HG02678 (cell line): Measurements from ENCODE around the gene PMAIP1.
A peak's percentile ranks its signal among the peaks of the same experiment; 100 is the strongest.
"Not testable (repeated sequence)": the region's sequence is repeated elsewhere in the genome, so short reads cannot be mapped to it uniquely, and the experiment has no call there.

Experiments used
- ATAC-seq: cut with Tn5 transposase; IDR thresholded peaks from one replicate; pipeline ENCODE4 v1.9.1; 2021; ENCODE audit warnings: mild to moderate bottlenecking, moderate library complexity; ENCODE audit not compliant: unreplicated experiment

PMAIP1 gene

GRCh38 chr18:59899298-59900221 is at the start of gene PMAIP1:
TSS of gene PMAIP1 (plus strand) at chr18:59899996. CDS start at chr18:59900178, 182 bp downstream.
- peak; percentile 72 for ATAC-seq

GRCh38 chr18:59851784-59852399 is 47.9 kb upstream of the PMAIP1 start:
- ATAC-seq: no peak

GRCh38 chr18:59852548-59852947 is 47.2 kb upstream of the PMAIP1 start:
- ATAC-seq: no peak

- ATAC-seq: no peak
These were observed 46.4 kb upstream of the PMAIP1 start for GRCh38 chr18:59853380-59853779.

- not testable (repeated sequence) for ATAC-seq
These were observed 45.8 kb upstream of the PMAIP1 start for GRCh38 chr18:59853988-59854387.

GRCh38 chr18:59861009-59861408 is 38.8 kb upstream of the PMAIP1 start:
- ATAC-seq: no peak

GRCh38 chr18:59861963-59862819 is 37.6 kb upstream of the PMAIP1 start:
- ATAC-seq: peak; percentile 61

GRCh38 chr18:59865241-59865986 is 34.4 kb upstream of the PMAIP1 start:
- ATAC-seq: no peak

GRCh38 chr18:59866551-59867269 is 33.1 kb upstream of the PMAIP1 start:
- no peak for ATAC-seq

GRCh38 chr18:59867337-59868104 is 32.3 kb upstream of the PMAIP1 start:
- no peak for ATAC-seq

GRCh38 chr18:59870623-59871130 is 29.1 kb upstream of the PMAIP1 start:
- no peak for ATAC-seq

- ATAC-seq: no peak
These were observed 28.0 kb upstream of the PMAIP1 start for GRCh38 chr18:59871711-59872362.

- ATAC-seq: no peak
These were observed 26.2 kb upstream of the PMAIP1 start for GRCh38 chr18:59873641-59874040.

GRCh38 chr18:59874166-59874565 is 25.6 kb upstream of the PMAIP1 start:
- ATAC-seq: no peak

- ATAC-seq: peak; percentile 82
These were observed 23.5 kb upstream of the PMAIP1 start for GRCh38 chr18:59876310-59876626.

- no peak for ATAC-seq
These were observed 22.4 kb upstream of the PMAIP1 start for GRCh38 chr18:59877361-59877760.

GRCh38 chr18:59878644-59879043 is 21.2 kb upstream of the PMAIP1 start:
- no peak for ATAC-seq
